SK-N-SH treated with all-trans-retinoic acid at 6 μM for 48 hours (cell line): ENCODE data around the gene C19orf81.

Source experiments
- CREB5 ChIP-seq: fragments of 250-450 bp; sonication (Bioruptor Pico); IDR thresholded peaks from 2 replicates; pipeline ENCODE4 v1.5.1; 2020; ENCODE audit warnings: low read depth, mild to moderate bottlenecking, moderate library complexity
- ESRRG ChIP-seq: fragments of 250-450 bp; sonication (Bioruptor Pico); IDR thresholded peaks from 2 replicates; pipeline ENCODE4 v1.6.1; 2021; ENCODE audit warnings: mild to moderate bottlenecking
- OSR1 ChIP-seq: fragments of 250-450 bp; sonication (Bioruptor Pico); IDR thresholded peaks from 2 replicates; pipeline ENCODE4 v1.8.0; 2022; ENCODE audit warnings: moderate library complexity, mild to moderate bottlenecking, inconsistent platforms
- PATZ1 ChIP-seq: fragments of 250-450 bp; sonication (Bioruptor Pico); IDR thresholded peaks from 2 replicates; pipeline ENCODE4 v1.8.0; 2020; ENCODE audit warnings: mild to moderate bottlenecking, moderate library complexity, borderline replicate concordance
- POU6F1 ChIP-seq: fragments of 250-450 bp; sonication (Bioruptor Pico); IDR thresholded peaks from 2 replicates; pipeline ENCODE4 v1.8.0; 2021; ENCODE audit warnings: low read depth, mild to moderate bottlenecking, moderate library complexity, borderline replicate concordance
- SNAI2 ChIP-seq: fragments of 250-450 bp; sonication (Bioruptor Pico); IDR thresholded peaks from 2 replicates; pipeline ENCODE4 v1.5.0; 2020; ENCODE audit warnings: mild to moderate bottlenecking, moderate library complexity
- ZFP30 ChIP-seq: fragments of 450-650 bp; formaldehyde crosslinking; IDR thresholded peaks from 2 replicates; pipeline ENCODE4 v1.5.0; 2022; ENCODE audit warnings: mild to moderate bottlenecking, moderate library complexity
- ZNF70 ChIP-seq: fragments of 450-650 bp; formaldehyde crosslinking; IDR thresholded peaks from 2 replicates; pipeline ENCODE4 v1.5.0; 2020; ENCODE audit warnings: mild to moderate bottlenecking, moderate library complexity
- ZNF8 ChIP-seq: fragments of 450-650 bp; formaldehyde crosslinking; IDR thresholded peaks from 2 replicates; pipeline ENCODE4 v1.5.0; 2020; ENCODE audit warnings: mild to moderate bottlenecking, moderate library complexity

GRCh38 chr19:50602089-50602422 is 47.2 kb upstream of the C19orf81 start:
- TF ChIP-seq ZFP30 (CRISPR knock-in tag): no peak
- no peak for TF ChIP-seq CREB5 (CRISPR knock-in tag)
- no peak for TF ChIP-seq PATZ1 (CRISPR knock-in tag)
- no peak for TF ChIP-seq POU6F1 (CRISPR knock-in tag)
- TF ChIP-seq SNAI2 (CRISPR knock-in tag): no peak
- no peak for TF ChIP-seq OSR1
- TF ChIP-seq ZNF8 (CRISPR knock-in tag): no peak
- no peak for TF ChIP-seq ZNF70 (CRISPR knock-in tag)
- TF ChIP-seq ESRRG (CRISPR knock-in tag): no peak
